Tibial nerve (tissue), 4 donors: ENCODE measurements around the gene ETV7. TPM values are rescaled to one million over a fixed set of nuclear protein-coding genes. Genes with fewer than 3 reads are reported as not detected.

ENCODE experiments used
- DNase-seq, 2 donors: peaks; one replicate each; pipeline ENCODE4 v3.0.0-alpha.2; 2019; ENCODE audit warnings: low spot score in 2 of 2
- H3K27ac ChIP-seq, 4 donors: fragments of 200-600 bp; sonication (generic) in 3 of 4; one replicate each; pipeline ENCODE4 v1.5.1; 2017 to 2019; ENCODE audit warnings: mild to moderate bottlenecking in 1 of 4
- H3K27me3 ChIP-seq, 2 donors: fragments of 200-600 bp; sonication (generic) in 1 of 2; one replicate each; pipeline versions ENCODE4 v1.5.1 to v1.6.0; 2017 to 2019
- H3K36me3 ChIP-seq, 3 donors: fragments of 200-600 bp; sonication (generic); one replicate each; pipeline ENCODE4 v1.5.1; 2018 to 2019
- H3K4me1 ChIP-seq, 4 donors: fragments of 200-600 bp; sonication (generic) in 3 of 4; one replicate each; pipeline ENCODE4 v1.5.1; 2017 to 2019
- H3K4me3 ChIP-seq, 4 donors: fragments of 200-600 bp; sonication (generic) in 3 of 4; one replicate each; pipeline ENCODE4 v1.5.1; 2017 to 2019; ENCODE audit warnings: mild to moderate bottlenecking in 1 of 4, moderate library complexity in 1 of 4
- H3K9me3 ChIP-seq, 4 donors: fragments of 200-600 bp; sonication (generic) in 3 of 4; one replicate each; pipeline ENCODE4 v1.5.1; 2017 to 2019
- CTCF ChIP-seq, 5 experiments: fragments of 200-600 bp in 3 of 5; fragments of 450-650 bp in 2 of 5; sonication (generic) in 3 of 5; IDR thresholded peaks; one replicate each; pipeline ENCODE4 v1.5.1; 2016 to 2019; ENCODE audit warnings: antibody characterized with exemption in 5 of 5, mild to moderate bottlenecking in 3 of 5, moderate library complexity in 2 of 5
- EP300 ChIP-seq, 2 donors: sonication (generic); formaldehyde crosslinking; IDR thresholded peaks; one replicate each; pipeline ENCODE4 v1.6.1; 2017; ENCODE audit warnings: antibody characterized with exemption in 2 of 2, mild to moderate bottlenecking in 1 of 2
- POLR2A ChIP-seq, 2 donors: fragments of 450-650 bp; IDR thresholded peaks; one replicate each; pipeline ENCODE4 v1.6.1; 2017; ENCODE audit warnings: antibody characterized with exemption in 2 of 2, mild to moderate bottlenecking in 2 of 2, moderate library complexity in 2 of 2
- WGBS, 2 donors: methylation state at CpG; one replicate each; pipeline ENCODE4 v1.1.5; 2018; 5-methylcytosine and 5-hydroxymethylcytosine counted together
- total RNA-seq, 4 donors: library from RNA; depleted of rRNA; stranded (reverse); fragments of >200 nt; gene quantifications; one replicate each; pipeline ENCODE4 v1.1.0, GENCODE V29; 2016

Gene ETV7
- total RNA-seq, 4 donors from 2014 or later: 0.60 to 9.2 (median 2.9) TPM

- 84 to 88% methylated on average over 3 of the region's 3 CpGs for WGBS, 2 donors
- no peak overlapping the region for H3K27ac ChIP-seq
- no peak for TF ChIP-seq EP300 (IDR thresholded peaks at IDR 0.05)
- H3K36me3 ChIP-seq: no peaks in the 10 kb centered on the region
- no peak overlapping the region for H3K4me3 ChIP-seq
- no peak for DNase-seq
- peaks cover 0 to 10% (median 0%) of the 10 kb centered on the region in 4 donors for H3K9me3 ChIP-seq
- no peaks in the 10 kb centered on the region for H3K27me3 ChIP-seq
- no peaks in the 10 kb centered on the region for H3K4me1 ChIP-seq
Measured at GRCh38 chr6:36402481-36402880, 15.0 kb upstream of the ETV7 start.

- Histone ChIP-seq H3K9me3 (peaks cover 0 to 10% (median 0%) of the 10 kb centered on the region in 4 donors), H3K4me1 (no peaks in the 10 kb centered on the region), H3K27ac (no peak overlapping the region), H3K27me3 (no peaks in the 10 kb centered on the region), H3K4me3 (no peak overlapping the region), H3K36me3 (no peaks in the 10 kb centered on the region)
- TF ChIP-seq EP300 (IDR thresholded peaks at IDR 0.05) (no peak), CTCF (IDR thresholded peaks at IDR 0.05) (no peak), POLR2A (IDR thresholded peaks at IDR 0.05) (no peak)
- WGBS, 2 donors: 78 to 94% methylated on average over 1 of the region's 1 CpG
- no peak for DNase-seq
Measured at GRCh38 chr6:36399970-36400369, 12.5 kb upstream of the ETV7 start.

GRCh38 chr6:36392621-36393020 lies 5.2 kb upstream of the ETV7 start:
- no peak for DNase-seq
- Histone ChIP-seq H3K4me3 (no peak overlapping the region), H3K36me3 (no peaks in the 10 kb centered on the region), H3K4me1 (peaks cover 0 to 9% (median 3%) of the 10 kb centered on the region in 4 donors), H3K27ac (no peak overlapping the region), H3K9me3 (no peaks in the 10 kb centered on the region), H3K27me3 (no peaks in the 10 kb centered on the region)
- 86 to 90% methylated on average over 5 of the region's 5 CpGs for WGBS, 2 donors
- no peak for TF ChIP-seq CTCF (IDR thresholded peaks at IDR 0.05)
- TF ChIP-seq POLR2A (IDR thresholded peaks at IDR 0.05): no peak
- no peak for TF ChIP-seq EP300 (IDR thresholded peaks at IDR 0.05)

- DNase-seq: no peak
- H3K27ac ChIP-seq: no peak overlapping the region
- peaks cover 0 to 20% (median 8%) of the 10 kb centered on the region in 4 donors for H3K4me1 ChIP-seq
- H3K4me3 ChIP-seq: no peak overlapping the region
- H3K27me3 ChIP-seq: no peaks in the 10 kb centered on the region
- no peak for TF ChIP-seq CTCF (IDR thresholded peaks at IDR 0.05)
- no peaks in the 10 kb centered on the region for H3K36me3 ChIP-seq
- H3K9me3 ChIP-seq: no peaks in the 10 kb centered on the region
Measured at GRCh38 chr6:36389353-36389752, 1.9 kb upstream of the ETV7 start.

GRCh38 chr6:36386495-36387439 lies 702 bp downstream of the ETV7 start:
- H3K27me3 ChIP-seq: no peaks in the 10 kb centered on the region
- peaks cover 0 to 20% (median 8%) of the 10 kb centered on the region in 4 donors for H3K4me1 ChIP-seq
- H3K4me3 ChIP-seq: peak overlapping the region; percentile 51 to 66 (median 63)
- no peaks in the 10 kb centered on the region for H3K9me3 ChIP-seq
- TF ChIP-seq POLR2A (IDR thresholded peaks at IDR 0.05) (no peak), CTCF (IDR thresholded peaks at IDR 0.05) (peak in 1 of 5 experiments; percentile 24), EP300 (IDR thresholded peaks at IDR 0.05) (peak in 1 of 2 donors; percentile 30)
- H3K27ac ChIP-seq: peak overlapping the region; percentile 68 to 83 (median 76)
- WGBS, 2 donors: 0 to 1% methylated on average over 32 to 33 of the region's 33 CpGs
- no peaks in the 10 kb centered on the region for H3K36me3 ChIP-seq
- DNase-seq: peak in 1 of 2 donors; percentile 39
